Naive thymus-derived CD4-positive, alpha-beta T cell (primary cell): ENCODE results near the gene SLC27A3. TPM values are rescaled to one million over a fixed set of nuclear protein-coding genes. Genes with fewer than 3 reads are reported as not detected.
A peak's percentile ranks its signal among the peaks of the same experiment; 100 is the strongest.

Experiments
- ATAC-seq: fragments of 150-1000 bp; cut with Tn5 transposase; 2 replicates; pipeline ENCODE4 v1.10.0; 2021; ENCODE audit warnings: mild to moderate bottlenecking, moderate library complexity
- CTCF ChIA-PET: fragments of 350-600 bp; sonication (Branson Sonifier 250); formaldehyde crosslinking; loops from one replicate; lab custom pipeline; 2021; ENCODE audit warnings: antibody characterized with exemption; lab: Charles Lee
- POLR2A ChIA-PET: fragments of 350-600 bp; sonication (Branson Sonifier 250); formaldehyde crosslinking; loops from one replicate; lab custom pipeline; 2021; ENCODE audit warnings: antibody characterized with exemption, inconsistent platforms; lab: Charles Lee
- DNase-seq, 9 donors: peaks; one replicate each; pipeline versions ENCODE4 v3.0.0 to v3.0.0-alpha.2; 2020 to 2022; ENCODE audit warnings: mixed read lengths in 1 of 9
- H3K27ac ChIP-seq: one replicate; pipeline ENCODE4 v1.7.0; 2013; ENCODE audit warnings: mild to moderate bottlenecking, low read depth, low read length, moderate library complexity
- H3K27me3 ChIP-seq, 2 donors: one replicate each; pipeline ENCODE4 v1.7.0; 2013; ENCODE audit warnings: low read length in 2 of 2, mild to moderate bottlenecking in 2 of 2, moderate library complexity in 2 of 2; ENCODE audit not compliant: control insufficient read depth in 2 of 2, insufficient read depth in 2 of 2
- H3K36me3 ChIP-seq, 3 experiments: 1 replicate in 2 of 3; 2 replicates in 1 of 3; pipeline ENCODE4 v1.7.0; 2013; ENCODE audit warnings: low read length in 3 of 3, mild to moderate bottlenecking in 3 of 3, moderate library complexity in 1 of 3; ENCODE audit not compliant: insufficient read depth in 3 of 3, control insufficient read depth in 2 of 3
- H3K4me1 ChIP-seq, 2 donors: one replicate each; pipeline ENCODE4 v1.7.0; 2013; ENCODE audit warnings: low read length in 2 of 2, mild to moderate bottlenecking in 2 of 2, moderate library complexity in 1 of 2; ENCODE audit not compliant: control insufficient read depth in 2 of 2, insufficient read depth in 2 of 2
- H3K4me3 ChIP-seq: 2 replicates; pipeline ENCODE4 v1.7.0; 2013; ENCODE audit warnings: mild to moderate bottlenecking, low read length
- H3K9me3 ChIP-seq, 3 experiments: 1 replicate in 2 of 3; 2 replicates in 1 of 3; pipeline ENCODE4 v1.7.0; 2013; ENCODE audit warnings: low read length in 3 of 3; ENCODE audit not compliant: control insufficient read depth in 2 of 3
- H3K27ac Mint-ChIP-seq, 9 donors: one replicate each; pipeline ENCODE4 v1.8.0; 2020 to 2022; ENCODE audit warnings: mixed read lengths in 9 of 9, mild to moderate bottlenecking in 8 of 9, moderate library complexity in 5 of 9, inconsistent platforms in 2 of 9
- H3K27me3 Mint-ChIP-seq, 5 donors: one replicate each; pipeline ENCODE4 v1.8.0; 2021 to 2022; ENCODE audit warnings: mixed read lengths in 5 of 5, mild to moderate bottlenecking in 1 of 5
- H3K36me3 Mint-ChIP-seq, 5 donors: one replicate each; pipeline ENCODE4 v1.8.0; 2020 to 2022; ENCODE audit warnings: mixed read lengths in 5 of 5, mild to moderate bottlenecking in 3 of 5, inconsistent platforms in 1 of 5
- H3K4me1 Mint-ChIP-seq, 7 donors: one replicate each; pipeline ENCODE4 v1.8.0; 2020 to 2022; ENCODE audit warnings: mixed read lengths in 7 of 7, mild to moderate bottlenecking in 3 of 7, inconsistent platforms in 1 of 7
- H3K4me3 Mint-ChIP-seq, 10 donors: one replicate each; pipeline ENCODE4 v1.8.0; 2020 to 2022; ENCODE audit warnings: mild to moderate bottlenecking in 10 of 10, mixed read lengths in 10 of 10, moderate library complexity in 6 of 10, inconsistent platforms in 2 of 10
- H3K9me3 Mint-ChIP-seq, 11 donors: one replicate each; pipeline ENCODE4 v1.8.0; 2020 to 2022; ENCODE audit warnings: mixed read lengths in 11 of 11, mild to moderate bottlenecking in 4 of 11, inconsistent platforms in 1 of 11, moderate library complexity in 1 of 11
- intact Hi-C, 2 donors: fragments of 100-400 bp; cut with micrococcal nuclease; formaldehyde crosslinking; loops; one replicate each; pipeline ENCODE4 v1.15.1; 2023
- polyA plus RNA-seq, 2 donors: library from polyadenylated mRNA; unstranded; fragments of 300-500 nt; fragmentation: Illumina TruSeq; gene quantifications; one replicate each; pipeline ENCODE4 v1.2.3, GENCODE V29; 2021
- total RNA-seq, 6 experiments: library from RNA in 5 of 6; stranded (reverse) in 5 of 6; gene quantifications; 1 replicate in 5 of 6; 2 replicates in 1 of 6; pipeline ENCODE4 v1.2.3 and lab custom pipeline; 2021 to 2026

Gene SLC27A3
- total and polyA plus RNA-seq, 7 experiments from 2014 or later: 3.4 to 34.2 (median 11.0) TPM

GRCh38 chr1:153792631-153793041 lies 17.4 kb downstream of the SLC27A3 start:
- intact Hi-C loops: no loop called here
- POLR2A ChIA-PET: interaction anchor here (1.4 kb wide), 1 partner anchor 198 kb away, joined by 4 read pairs; no protein-coding TSS in a partner anchor

GRCh38 chr1:153793261-153793972 lies 18.2 kb downstream of the SLC27A3 start:
- Histone ChIP-seq H3K4me1 (peaks cover 0 to 6% of the 10 kb centered on the region in 2 donors), H3K4me3 (no peak overlapping the region), H3K27ac (no peak overlapping the region), H3K9me3 (no peaks in the 10 kb centered on the region), H3K27me3 (no peaks in the 10 kb centered on the region), H3K36me3 (no peaks in the 10 kb centered on the region)
- no peak for ATAC-seq
- Mint-ChIP-seq H3K27ac (peak overlapping the region in 1 of 9 donors; percentile 52), H3K27me3 (peaks cover 0 to 5% (median 2%) of the 10 kb centered on the region in 5 donors), H3K36me3 (peaks cover 0 to 3% (median 0%) of the 10 kb centered on the region in 5 donors), H3K4me3 (no peak overlapping the region), H3K4me1 (peaks cover 1 to 41% (median 24%) of the 10 kb centered on the region in 7 donors), H3K9me3 (no peaks in the 10 kb centered on the region)
- intact Hi-C loops: no loop called here
- no peak for DNase-seq
- ChIA-PET CTCF (interaction anchor here (0.6 to 1.7 kb wide), 3 partner anchors 8 to 192 kb away, joined by 3 to 4 read pairs (median 4); partner anchors contain the start of gene RAB13), POLR2A (interaction anchor here (0.6 to 1.4 kb wide), 4 partner anchors 12 to 1282 kb away, joined by 3 to 4 read pairs (median 3); no protein-coding TSS in a partner anchor)

More at GRCh38 chr1:153792631-153793041, 17.4 kb downstream of the SLC27A3 start:
- H3K36me3 ChIP-seq: no peaks in the 10 kb centered on the region
- no peak for ATAC-seq
- Mint-ChIP-seq H3K4me3 (no peak overlapping the region), H3K27me3 (peaks cover 0 to 8% (median 6%) of the 10 kb centered on the region in 5 donors), H3K36me3 (peaks cover 0 to 3% (median 0%) of the 10 kb centered on the region in 5 donors), H3K27ac (no peak overlapping the region), H3K4me1 (peaks cover 0 to 41% (median 27%) of the 10 kb centered on the region in 7 donors), H3K9me3 (no peaks in the 10 kb centered on the region)
- H3K4me1 ChIP-seq: peaks cover 0 to 6% of the 10 kb centered on the region in 2 donors
- H3K27ac ChIP-seq: no peak overlapping the region
- no peak for DNase-seq
- CTCF ChIA-PET: interaction anchor here (0.6 to 1.7 kb wide), 4 partner anchors 9 to 207 kb away, joined by 3 to 5 read pairs (median 4); partner anchors contain the start of gene RAB13
- H3K27me3 ChIP-seq: no peaks in the 10 kb centered on the region
- no peak overlapping the region for H3K4me3 ChIP-seq
- H3K9me3 ChIP-seq: no peaks in the 10 kb centered on the region

- H3K27ac Mint-ChIP-seq: peak overlapping the region in 1 of 9 donors; percentile 38
- Histone ChIP-seq H3K4me1 (peaks cover 0 to 6% of the 10 kb centered on the region in 2 donors), H3K27me3 (no peaks in the 10 kb centered on the region), H3K27ac (no peak overlapping the region), H3K9me3 (no peaks in the 10 kb centered on the region), H3K4me3 (no peak overlapping the region), H3K36me3 (no peaks in the 10 kb centered on the region)
- peaks cover 0 to 5% (median 0%) of the 10 kb centered on the region in 5 donors for H3K27me3 Mint-ChIP-seq
- peaks cover 4 to 37% (median 22%) of the 10 kb centered on the region in 7 donors for H3K4me1 Mint-ChIP-seq
- H3K9me3 Mint-ChIP-seq: no peaks in the 10 kb centered on the region
- H3K4me3 Mint-ChIP-seq: no peak overlapping the region
- ChIA-PET CTCF (interaction anchor here (1.7 to 5.7 kb wide), 2 partner anchors 192 to 194 kb away, joined by 4 to 84 read pairs; partner anchors contain the start of genes RAB13 and RPS27), POLR2A (interaction anchor here (0.9 to 1.0 kb wide), 2 partner anchors 193 to 197 kb away, joined by 3 to 4 read pairs; partner anchors contain the start of gene RPS27)
- DNase-seq (no peak), ATAC-seq (no peak)
- H3K36me3 Mint-ChIP-seq: no peaks in the 10 kb centered on the region
- intact Hi-C loops: no loop called here
These were observed 18.9 kb downstream of the SLC27A3 start for GRCh38 chr1:153793973-153794615.

- H3K4me1 ChIP-seq: peaks cover 0 to 6% of the 10 kb centered on the region in 2 donors
- no peak for ATAC-seq
- no peaks in the 10 kb centered on the region for H3K36me3 ChIP-seq
- H3K4me1 Mint-ChIP-seq: peaks cover 4 to 33% (median 17%) of the 10 kb centered on the region in 7 donors
- no peaks in the 10 kb centered on the region for H3K27me3 ChIP-seq
- ChIA-PET CTCF (interaction anchor here (2.3 to 5.7 kb wide), 2 partner anchors 151 to 193 kb away, joined by 8 to 84 read pairs; partner anchors contain the start of genes DENND4B, RAB13 and RPS27), POLR2A (interaction anchor here (0.9 to 1.0 kb wide), 2 partner anchors 192 to 196 kb away, joined by 3 to 4 read pairs; partner anchors contain the start of gene RPS27)
- no peak for DNase-seq
- H3K4me3 Mint-ChIP-seq: no peak overlapping the region
- H3K4me3 ChIP-seq: no peak overlapping the region
- intact Hi-C loops: no loop called here
- H3K27me3 Mint-ChIP-seq: peaks cover 0 to 5% (median 0%) of the 10 kb centered on the region in 5 donors
- no peaks in the 10 kb centered on the region for H3K9me3 Mint-ChIP-seq
- peak overlapping the region in 2 of 9 donors; percentile 6 to 12 for H3K27ac Mint-ChIP-seq
- no peaks in the 10 kb centered on the region for H3K9me3 ChIP-seq
- no peak overlapping the region for H3K27ac ChIP-seq
- no peaks in the 10 kb centered on the region for H3K36me3 Mint-ChIP-seq
These were observed 19.6 kb downstream of the SLC27A3 start for GRCh38 chr1:153794624-153795329.

GRCh38 chr1:153795330-153795837 lies 20.2 kb downstream of the SLC27A3 start:
- Mint-ChIP-seq H3K4me1 (peaks cover 4 to 27% (median 13%) of the 10 kb centered on the region in 7 donors), H3K27me3 (no peaks in the 10 kb centered on the region), H3K9me3 (no peaks in the 10 kb centered on the region), H3K27ac (no peak overlapping the region), H3K4me3 (no peak overlapping the region), H3K36me3 (no peaks in the 10 kb centered on the region)
- Histone ChIP-seq H3K4me1 (peaks cover 0 to 6% of the 10 kb centered on the region in 2 donors), H3K27ac (no peak overlapping the region), H3K27me3 (no peaks in the 10 kb centered on the region), H3K9me3 (no peaks in the 10 kb centered on the region), H3K4me3 (no peak overlapping the region), H3K36me3 (peaks cover 0 to 4% (median 0%) of the 10 kb centered on the region in 3 experiments)
- ATAC-seq: no peak
- ChIA-PET CTCF (interaction anchor here (2.3 to 5.7 kb wide), 2 partner anchors 150 to 193 kb away, joined by 8 to 84 read pairs; partner anchors contain the start of genes DENND4B, RAB13 and RPS27), POLR2A (no interaction called here)
- DNase-seq: no peak
- intact Hi-C loops: no loop called here
